Measurements from ENCODE around the gene CD79B. TPM values are rescaled to one million over a fixed set of nuclear protein-coding genes. Genes with fewer than 3 reads are reported as not detected.

CD79B gene
- total RNA-seq, 4 donors from 2014 or later = 8.6 to 10.9 (median 9.9) TPM

- 74 to 83% methylated on average over 11 of the region's 11 CpGs for WGBS, 2 donors
- Histone ChIP-seq H3K27ac (no peak overlapping the region), H3K4me1 (peaks cover 0 to 3% (median 0%) of the 10 kb centered on the region in 4 donors), H3K27me3 (peaks cover 0 to 7% of the 10 kb centered on the region in 2 donors), H3K9me3 (no peaks in the 10 kb centered on the region), H3K36me3 (no peaks in the 10 kb centered on the region), H3K4me3 (no peak overlapping the region)
- no peak for DNase-seq (ENCODE audit: low spot score in 2 of 2)
- TF ChIP-seq EP300 (IDR thresholded peaks at IDR 0.05) = no peak
- TF ChIP-seq POLR2A (IDR thresholded peaks at IDR 0.05) = no peak
- TF ChIP-seq CTCF (IDR thresholded peaks at IDR 0.05) = no peak
These were observed 23.1 kb upstream of the CD79B start for GRCh38 chr17:63955232-63955631.

GRCh38 chr17:63954402-63955063 is 22.4 kb upstream of the CD79B start:
- Histone ChIP-seq H3K27me3 (peaks cover 0 to 12% of the 10 kb centered on the region in 2 donors), H3K36me3 (no peaks in the 10 kb centered on the region), H3K27ac (no peak overlapping the region), H3K4me3 (no peak overlapping the region), H3K9me3 (no peaks in the 10 kb centered on the region), H3K4me1 (peaks cover 0 to 3% (median 0%) of the 10 kb centered on the region in 4 donors)
- TF ChIP-seq CTCF (IDR thresholded peaks at IDR 0.05) (no peak), POLR2A (IDR thresholded peaks at IDR 0.05) (no peak), EP300 (IDR thresholded peaks at IDR 0.05) (no peak)
- whole genome bisulfite sequencing, 2 donors = 61 to 65% methylated on average over 11 of the region's 11 CpGs
- no peak for DNase-seq (ENCODE audit: low spot score in 2 of 2)

- TF ChIP-seq POLR2A (IDR thresholded peaks at IDR 0.05) = no peak
- peak in 1 of 5 experiments; percentile 34 for TF ChIP-seq CTCF (IDR thresholded peaks at IDR 0.05)
- H3K4me3 ChIP-seq = no peak overlapping the region
- WGBS, 2 donors = 88 to 90% methylated on average over 28 to 29 of the region's 29 CpGs
- H3K4me1 ChIP-seq = peaks cover 0 to 3% (median 0%) of the 10 kb centered on the region in 4 donors
- no peaks in the 10 kb centered on the region for H3K36me3 ChIP-seq
- no peak for DNase-seq (ENCODE audit: low spot score in 2 of 2)
- no peak overlapping the region for H3K27ac ChIP-seq
- no peaks in the 10 kb centered on the region for H3K9me3 ChIP-seq
- H3K27me3 ChIP-seq = peaks cover 0 to 16% of the 10 kb centered on the region in 2 donors
These were observed 19.1 kb upstream of the CD79B start for GRCh38 chr17:63950940-63951907.

- H3K4me3 ChIP-seq = no peak overlapping the region
- 77 to 78% methylated on average over 15 to 18 of the region's 18 CpGs for WGBS, 2 donors
- no peaks in the 10 kb centered on the region for H3K9me3 ChIP-seq
- no peak for DNase-seq (ENCODE audit: low spot score in 2 of 2)
- H3K27ac ChIP-seq = no peak overlapping the region
- H3K36me3 ChIP-seq = no peaks in the 10 kb centered on the region
- TF ChIP-seq EP300 (IDR thresholded peaks at IDR 0.05) (no peak), POLR2A (IDR thresholded peaks at IDR 0.05) (no peak), CTCF (IDR thresholded peaks at IDR 0.05) (no peak)
- H3K4me1 ChIP-seq = peaks cover 0 to 3% (median 0%) of the 10 kb centered on the region in 4 donors
- H3K27me3 ChIP-seq = peaks cover 0 to 16% of the 10 kb centered on the region in 2 donors
These were observed 17.6 kb upstream of the CD79B start for GRCh38 chr17:63949576-63950250.
